Measurements from ENCODE around the gene NAALADL2.

- TF ChIP-seq POLR2A (IDR thresholded peaks at IDR 0.05) (no peak), CTCF (IDR thresholded peaks at IDR 0.05) (no peak)
Measured at GRCh38 chr3:174854987-174855386, 4.1 kb upstream of the NAALADL2 start.

Measured in uterus (tissue), 2 donors.